Endothelial cell of umbilical vein (primary cell): Measurements from ENCODE around the gene CCDC86.

Experiments used
- EZH2 ChIP-seq: IDR thresholded peaks from 2 replicates; pipeline ENCODE4 v1.6.1; 2012; ENCODE audit warnings: borderline replicate concordance, low read depth, mild to moderate bottlenecking, moderate library complexity, low read length, inconsistent platforms; ENCODE audit not compliant: severe bottlenecking
- GATA2 ChIP-seq: IDR thresholded peaks from 2 replicates; pipeline ENCODE4 v1.7.0; 2011; ENCODE audit warnings: low read depth, mild to moderate bottlenecking, moderate library complexity, mixed read lengths, low read length; ENCODE audit not compliant: insufficient read length, insufficient read depth
- JUN ChIP-seq: IDR thresholded peaks from 2 replicates; pipeline ENCODE4 v1.6.1; 2011; ENCODE audit warnings: borderline replicate concordance, low read depth; ENCODE audit not compliant: insufficient read length, insufficient read depth
- POLR2A ChIP-seq: IDR thresholded peaks from 2 replicates; pipeline ENCODE4 v1.6.1; 2012; ENCODE audit warnings: low read depth, mild to moderate bottlenecking, control low read depth, low read length
- POLR2AphosphoS5 ChIP-seq: IDR thresholded peaks from 2 replicates; pipeline ENCODE4 v1.6.1; 2012; ENCODE audit warnings: low read depth, mild to moderate bottlenecking, control low read depth, low read length, moderate library complexity; ENCODE audit not compliant: insufficient read depth
- TF ChIP-seq, protein P1 (sequence below), 2 donors: IDR thresholded peaks; 1 replicate in 1 of 2; 2 replicates in 1 of 2; pipeline ENCODE4 v1.5.1; 2011; ENCODE audit warnings: low read length in 2 of 2, mild to moderate bottlenecking in 2 of 2, moderate library complexity in 2 of 2, control low read depth in 1 of 2, inconsistent platforms in 1 of 2, low read depth in 1 of 2; ENCODE audit not compliant: insufficient read depth in 1 of 2; ENCODE audit errors: extremely low read depth in 1 of 2

DNA sequence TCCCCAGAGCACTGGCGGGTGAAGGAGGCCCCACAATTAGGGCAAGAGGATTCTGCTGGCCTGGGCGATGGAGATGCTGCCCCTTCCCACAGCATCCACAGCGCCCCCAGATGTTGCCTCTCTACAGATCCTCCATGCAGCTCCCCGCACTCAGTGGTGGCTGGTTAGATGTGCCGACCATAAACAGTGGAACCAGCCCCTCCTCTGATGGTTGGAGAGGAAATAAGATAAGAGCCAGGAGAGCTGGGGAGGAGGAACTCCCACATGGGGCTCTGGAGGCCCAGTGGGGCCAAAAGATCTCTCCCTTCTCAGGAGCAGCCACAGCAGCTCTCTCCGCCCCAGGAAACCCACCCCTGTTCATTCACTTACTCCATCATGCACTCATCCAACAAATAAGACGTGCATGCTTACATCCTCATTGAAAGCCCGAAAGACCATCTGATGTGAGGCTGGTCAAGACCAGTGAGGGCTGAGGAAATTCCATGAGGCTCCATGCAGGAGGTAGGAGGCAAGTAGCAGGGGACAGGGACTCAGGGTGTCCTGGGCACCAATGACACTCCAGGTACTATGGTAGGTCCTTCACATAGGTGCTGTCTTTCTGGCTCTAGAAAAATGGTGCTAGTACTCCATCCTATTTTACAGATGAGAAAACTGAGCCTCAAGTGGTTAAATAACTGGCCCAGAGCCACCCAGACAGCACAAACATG is 12.4 kb downstream of the CCDC86 start:
- TF ChIP-seq JUN: no peak
- TF ChIP-seq, protein P1, sequence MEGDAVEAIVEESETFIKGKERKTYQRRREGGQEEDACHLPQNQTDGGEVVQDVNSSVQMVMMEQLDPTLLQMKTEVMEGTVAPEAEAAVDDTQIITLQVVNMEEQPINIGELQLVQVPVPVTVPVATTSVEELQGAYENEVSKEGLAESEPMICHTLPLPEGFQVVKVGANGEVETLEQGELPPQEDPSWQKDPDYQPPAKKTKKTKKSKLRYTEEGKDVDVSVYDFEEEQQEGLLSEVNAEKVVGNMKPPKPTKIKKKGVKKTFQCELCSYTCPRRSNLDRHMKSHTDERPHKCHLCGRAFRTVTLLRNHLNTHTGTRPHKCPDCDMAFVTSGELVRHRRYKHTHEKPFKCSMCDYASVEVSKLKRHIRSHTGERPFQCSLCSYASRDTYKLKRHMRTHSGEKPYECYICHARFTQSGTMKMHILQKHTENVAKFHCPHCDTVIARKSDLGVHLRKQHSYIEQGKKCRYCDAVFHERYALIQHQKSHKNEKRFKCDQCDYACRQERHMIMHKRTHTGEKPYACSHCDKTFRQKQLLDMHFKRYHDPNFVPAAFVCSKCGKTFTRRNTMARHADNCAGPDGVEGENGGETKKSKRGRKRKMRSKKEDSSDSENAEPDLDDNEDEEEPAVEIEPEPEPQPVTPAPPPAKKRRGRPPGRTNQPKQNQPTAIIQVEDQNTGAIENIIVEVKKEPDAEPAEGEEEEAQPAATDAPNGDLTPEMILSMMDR (IDR thresholded peaks at IDR 0.05; ENCODE audit: extremely low read depth in 1 of 2, insufficient read depth in 1 of 2, low read depth in 1 of 2, low read length in 2 of 2): no peak
- no peak for TF ChIP-seq POLR2AphosphoS5
- TF ChIP-seq EZH2: no peak
- no peak for TF ChIP-seq GATA2
- no peak for TF ChIP-seq POLR2A
